ENCODE measurements around the gene CCR7.
A peak's percentile ranks its signal among the peaks of the same experiment; 100 is the strongest.

Gene CCR7

GRCh38 chr17:40562838-40563219 is 2.4 kb downstream of the CCR7 start:
- FAIRE-seq (no peak), DNase-seq (ENCODE audit: low spot score) (no peak)

- no peak for FAIRE-seq
- DNase-seq (ENCODE audit: low spot score), result no peak
Observed at GRCh38 chr17:40561871-40562611, 3.2 kb downstream of the CCR7 start.

- no peak for FAIRE-seq
Observed at GRCh38 chr17:40561294-40561870, 3.9 kb downstream of the CCR7 start.

DNA sequence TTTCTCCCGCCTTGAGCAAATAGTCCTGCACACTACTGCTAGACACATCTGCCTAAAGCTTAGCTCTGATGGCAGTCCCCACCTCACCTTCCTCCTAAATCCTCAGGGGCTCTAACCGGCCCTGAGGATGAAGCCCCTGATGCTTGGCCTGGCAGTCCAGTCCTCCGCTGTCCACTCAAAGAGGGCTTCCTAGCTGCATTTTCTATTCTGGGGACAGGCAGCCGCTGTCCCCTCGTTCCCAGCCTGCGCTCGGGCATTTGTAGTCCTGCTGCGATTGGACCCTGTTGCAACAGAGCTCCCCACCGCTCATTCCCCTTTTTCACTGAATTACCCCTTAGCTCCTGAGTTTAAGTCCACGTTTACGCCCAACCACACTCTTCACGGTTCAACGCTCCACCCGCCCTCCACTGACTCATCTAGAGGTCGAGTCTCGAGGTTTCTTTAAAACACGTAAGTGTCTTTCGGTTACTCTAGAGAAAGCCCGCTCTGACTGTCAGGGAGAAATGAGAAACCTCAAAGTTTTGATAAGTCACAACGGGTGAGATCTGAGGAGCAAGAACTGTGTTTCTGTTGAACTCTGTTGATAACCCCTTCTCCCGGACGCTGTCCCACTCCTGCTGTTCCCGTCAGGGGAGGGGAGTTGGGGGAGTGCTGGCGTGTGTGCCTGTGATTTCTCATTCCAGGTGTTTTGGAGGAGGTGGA is 4.5 kb downstream of the CCR7 start:
- DNase-seq (ENCODE audit: low spot score), result peak; percentile 90
- FAIRE-seq, result peak; percentile 93

More at GRCh38 chr17:40561294-40561870, 3.9 kb downstream of the CCR7 start:
- DNase-seq (ENCODE audit: low spot score), result no peak

DNA sequence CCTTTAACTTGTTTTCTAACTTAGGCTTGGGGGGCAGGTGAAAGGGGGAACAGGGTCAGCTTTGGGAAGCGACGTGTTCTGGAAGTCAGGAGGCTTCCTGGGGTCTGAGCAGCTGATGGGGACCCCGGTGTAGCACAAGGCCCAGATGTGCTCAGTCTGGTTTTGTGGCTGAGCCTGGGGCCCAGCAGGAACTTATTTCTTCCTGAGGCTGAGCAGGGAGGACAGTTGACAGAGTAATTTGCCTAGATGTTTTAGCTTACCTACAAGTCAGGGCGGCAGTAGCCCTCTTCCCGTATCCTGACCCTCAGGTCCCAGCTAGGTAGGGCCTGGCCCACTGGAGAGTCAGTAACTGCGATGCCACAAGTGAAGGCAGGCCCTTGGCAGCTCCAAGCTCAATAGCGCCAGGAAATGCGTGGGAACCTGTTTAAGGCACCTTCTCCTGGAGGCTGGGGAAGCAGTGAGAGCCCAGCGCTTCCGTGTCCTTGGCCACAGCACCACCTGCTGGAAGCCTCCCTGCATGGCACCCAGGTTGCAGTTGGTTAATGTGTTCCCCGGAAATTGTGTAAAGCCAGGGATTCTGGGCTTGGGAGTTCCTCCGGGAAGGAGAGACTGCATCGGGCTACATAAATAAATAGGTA is 5.2 kb downstream of the CCR7 start:
- peak; percentile 66 for FAIRE-seq
- peak; percentile 81 for DNase-seq (ENCODE audit: low spot score)

- no peak for FAIRE-seq
- DNase-seq (ENCODE audit: low spot score), result no peak
Observed at GRCh38 chr17:40559564-40559916, 5.7 kb downstream of the CCR7 start.

GRCh38 chr17:40558890-40559563 is 6.2 kb downstream of the CCR7 start:
- FAIRE-seq (no peak), DNase-seq (ENCODE audit: low spot score) (no peak)

DNA sequence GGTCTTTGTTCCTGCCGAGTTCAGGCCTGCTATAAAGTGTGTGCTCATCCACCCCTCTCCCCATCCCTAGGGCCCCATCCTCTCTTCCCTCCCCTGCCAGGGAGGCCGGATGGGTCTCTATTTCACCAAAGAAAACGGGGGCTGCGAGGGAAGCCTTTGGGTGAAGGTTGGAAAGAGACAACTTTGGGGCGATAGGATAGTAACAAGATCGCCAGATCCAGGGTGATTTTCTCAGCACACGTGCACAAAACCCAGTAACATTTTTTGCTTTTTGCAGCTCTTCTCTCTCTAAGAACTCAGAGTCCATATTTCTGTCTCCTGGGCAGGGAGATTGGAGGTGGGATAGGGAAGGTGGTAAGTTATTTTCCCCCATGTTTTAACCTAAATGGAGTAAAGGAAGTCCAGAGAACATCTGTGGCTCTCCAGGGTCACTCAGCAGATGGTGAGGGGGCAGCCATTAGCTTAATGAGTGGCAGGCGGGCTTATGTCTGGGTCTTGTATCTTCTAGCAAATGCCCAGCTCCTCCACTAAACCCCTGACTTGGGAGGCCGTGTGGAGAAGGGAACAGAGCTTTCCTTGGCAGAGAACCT is 6.9 kb downstream of the CCR7 start:
- DNase-seq (ENCODE audit: low spot score) (no peak), FAIRE-seq (no peak)

DNA sequence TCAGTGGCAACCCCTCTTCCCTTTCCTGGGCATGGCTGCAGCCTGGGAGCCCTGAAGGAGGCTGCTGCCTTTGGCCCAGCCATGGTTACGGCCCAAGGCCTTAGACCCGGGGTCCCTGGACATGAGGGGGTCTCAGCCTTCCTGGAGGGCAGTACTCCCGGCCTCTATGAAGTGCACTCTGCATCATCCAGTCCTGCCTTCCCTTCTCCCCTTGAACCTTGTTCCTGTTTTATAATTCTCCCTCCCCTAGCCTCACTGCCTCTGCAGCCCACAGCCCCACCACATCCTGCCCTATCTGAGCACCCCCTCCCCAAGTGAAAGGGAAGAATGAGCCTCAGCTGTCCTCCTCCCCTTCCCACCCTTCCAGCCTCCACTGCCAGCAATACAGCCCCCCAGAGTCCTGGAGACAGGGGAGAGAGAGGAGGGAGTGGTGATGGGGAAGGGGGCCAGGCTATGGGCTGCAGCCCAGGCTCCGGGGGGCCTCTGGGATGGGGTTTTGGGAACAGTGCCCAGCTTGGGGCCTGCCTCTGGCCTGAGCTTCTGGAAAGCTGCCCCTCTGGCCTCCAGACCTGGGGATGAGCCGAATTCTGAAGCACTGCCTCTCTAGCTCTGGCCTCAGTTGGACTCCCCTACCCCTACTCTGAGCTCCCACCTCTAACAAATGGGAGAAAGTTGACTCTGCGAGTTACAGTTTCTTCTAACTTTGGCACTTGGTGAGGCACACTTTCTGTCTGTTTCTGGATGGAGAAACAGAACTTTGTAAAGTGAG is 7.6 kb downstream of the CCR7 start:
- FAIRE-seq (no peak), DNase-seq (ENCODE audit: low spot score) (no peak)

- no peak for DNase-seq (ENCODE audit: low spot score)
- FAIRE-seq, result no peak
Observed at GRCh38 chr17:40556884-40557414, 8.3 kb downstream of the CCR7 start.

GRCh38 chr17:40556198-40556661 is 9.0 kb downstream of the CCR7 start:
- FAIRE-seq (no peak), DNase-seq (ENCODE audit: low spot score) (no peak)

DNA sequence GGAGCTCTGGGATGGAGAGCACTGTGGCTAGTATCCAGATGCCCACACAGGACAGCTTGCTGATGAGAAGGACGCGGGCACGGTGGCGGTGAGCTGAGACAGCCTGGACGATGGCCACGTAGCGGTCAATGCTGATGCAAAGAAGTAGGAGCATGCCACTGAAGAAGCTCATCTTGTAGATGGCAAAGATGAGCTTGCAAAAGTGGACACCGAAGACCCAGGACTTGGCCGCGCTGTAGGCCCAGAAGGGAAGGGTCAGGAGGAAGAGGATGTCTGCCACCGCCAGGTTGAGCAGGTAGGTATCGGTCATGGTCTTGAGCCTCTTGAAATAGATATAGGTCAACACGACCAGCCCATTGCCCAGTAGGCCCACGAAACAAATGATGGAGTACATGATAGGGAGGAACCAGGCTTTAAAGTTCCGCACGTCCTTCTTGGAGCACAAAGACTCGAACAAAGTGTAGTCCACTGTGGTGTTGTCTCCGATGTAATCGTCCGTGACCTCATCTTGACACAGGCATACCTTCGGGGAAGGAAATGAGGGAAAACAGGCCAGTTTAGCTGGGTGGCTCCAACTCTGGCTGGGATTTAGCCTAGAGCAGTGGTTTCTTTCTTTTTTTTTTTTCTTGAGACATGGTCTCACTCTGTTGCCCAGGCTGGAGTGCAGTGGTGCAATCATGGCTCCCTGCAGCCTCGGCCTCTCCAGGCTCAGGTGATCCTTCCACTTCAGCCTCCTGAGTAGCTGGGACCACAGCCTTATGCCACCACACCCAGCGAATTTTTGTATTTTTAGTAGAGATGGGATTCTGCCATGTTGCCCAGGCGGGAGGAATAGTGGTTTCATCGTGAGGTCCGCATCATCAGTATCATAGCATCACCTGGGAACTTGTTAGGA is 9.7 kb downstream of the CCR7 start:
- DNase-seq (ENCODE audit: low spot score) (no peak), FAIRE-seq (no peak)

DNA sequence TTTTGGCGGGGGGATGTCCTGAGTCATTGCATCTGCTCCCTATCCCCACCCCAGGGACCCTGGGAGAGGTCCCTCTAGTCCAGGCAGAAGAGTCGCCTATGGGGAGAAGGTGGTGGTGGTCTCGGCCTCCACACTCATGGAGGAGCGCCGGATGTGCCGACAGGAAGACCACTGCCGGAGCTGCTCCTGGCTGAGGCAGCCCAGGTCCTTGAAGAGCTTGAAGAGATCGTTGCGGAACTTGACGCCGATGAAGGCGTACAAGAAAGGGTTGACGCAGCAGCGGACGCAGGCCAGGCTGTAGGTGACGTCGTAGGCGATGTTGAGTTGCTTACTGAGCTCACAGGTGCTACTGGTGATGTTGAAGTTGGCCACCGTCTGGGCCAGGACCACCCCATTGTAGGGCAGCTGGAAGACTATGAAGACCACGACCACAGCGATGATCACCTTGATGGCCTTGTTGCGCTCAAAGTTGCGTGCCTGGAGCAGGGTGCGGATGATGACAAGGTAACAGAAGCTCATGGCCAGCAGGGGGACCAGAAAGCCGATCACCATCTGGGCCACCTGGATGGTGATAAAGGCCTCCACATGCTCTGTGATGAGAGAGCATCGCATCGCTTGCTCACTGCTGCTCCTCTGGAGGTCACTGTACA is 10.5 kb downstream of the CCR7 start:
- no peak for FAIRE-seq
- no peak for DNase-seq (ENCODE audit: low spot score)

DNA sequence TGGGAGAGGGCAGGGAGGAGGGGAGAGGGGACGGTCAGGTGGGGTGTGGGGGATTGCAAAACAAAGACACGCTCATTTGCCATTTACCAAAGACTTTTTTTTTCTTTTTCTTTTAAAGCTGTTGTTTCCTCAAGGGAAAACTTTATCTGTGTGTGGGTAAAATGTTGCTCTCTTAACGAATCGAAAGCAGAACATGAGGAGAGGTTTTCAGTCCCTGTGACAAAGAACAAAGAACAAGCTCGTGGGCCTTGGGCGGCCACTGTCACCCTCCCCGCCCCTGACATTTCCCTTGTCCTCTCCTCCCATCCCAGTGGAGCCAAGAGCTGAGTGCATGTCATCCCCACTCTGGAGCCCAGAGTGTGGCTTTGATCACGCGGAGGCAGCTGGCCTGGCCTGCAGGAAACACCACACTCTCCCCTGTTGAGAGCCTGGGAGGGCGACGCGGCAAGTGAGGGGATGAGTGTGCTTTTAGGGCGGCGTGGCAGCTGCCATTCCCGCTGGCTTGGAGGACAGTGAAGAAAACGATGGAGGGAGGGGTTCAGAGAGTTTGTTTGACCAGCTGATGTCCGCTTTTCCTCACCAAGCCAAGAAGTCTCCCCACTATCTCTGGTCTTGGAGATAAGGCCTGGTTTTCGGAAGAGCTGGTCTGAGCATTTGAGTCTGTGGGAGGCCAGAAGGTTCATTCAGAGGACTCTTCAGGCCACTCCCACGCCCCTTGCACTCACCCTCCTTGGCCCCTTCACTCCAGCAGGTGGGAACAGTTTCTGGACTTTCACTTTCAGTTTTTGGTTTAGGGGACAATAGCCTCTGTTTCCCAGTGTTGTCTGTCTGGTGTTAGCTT is 11.4 kb downstream of the CCR7 start:
- no peak for FAIRE-seq
- no peak for DNase-seq (ENCODE audit: low spot score)

- no peak for DNase-seq (ENCODE audit: low spot score)
- FAIRE-seq, result no peak
Observed at GRCh38 chr17:40552806-40553693, 12.2 kb downstream of the CCR7 start.

- no peak for FAIRE-seq
Observed at GRCh38 chr17:40551879-40552768, 13.1 kb downstream of the CCR7 start.

More at GRCh38 chr17:40551879-40552768, 13.1 kb downstream of the CCR7 start:
- DNase-seq (ENCODE audit: low spot score), result no peak

All from RCC 7860 (cell line).